ENCODE results near the gene SEC22A.

DNA sequence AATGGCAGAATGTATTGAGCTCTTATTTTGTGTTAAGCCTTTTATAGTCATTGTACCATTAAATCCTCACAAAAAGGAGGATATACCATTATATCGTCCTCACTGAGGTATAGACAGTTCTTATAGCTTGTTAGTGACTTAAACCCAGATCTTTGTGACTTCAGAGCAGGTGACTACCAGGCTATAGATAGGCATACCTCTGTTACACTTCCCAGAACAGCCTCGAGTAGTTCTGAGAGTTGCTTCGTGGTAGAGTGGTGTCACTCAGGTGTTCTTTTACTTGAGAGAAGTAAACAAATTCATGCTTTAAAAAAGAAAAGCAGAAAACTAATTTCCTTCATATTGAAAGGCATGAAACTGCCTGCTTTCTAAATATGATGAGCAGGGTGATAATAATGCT lies 59.9 kb downstream of the SEC22A start:
- TF ChIP-seq POLR2A (IDR thresholded peaks at IDR 0.05; ENCODE audit: low read depth, low read length) (no peak), POLR2AphosphoS5 (IDR thresholded peaks at IDR 0.05; ENCODE audit: low read depth, low read length) (no peak), TAF1 (IDR thresholded peaks at IDR 0.05; ENCODE audit: borderline replicate concordance, low read depth, low read length) (no peak)

Measured in GM12892 (cell line).